ENCODE data around the gene ATG16L2. TPM values are rescaled to one million over a fixed set of nuclear protein-coding genes. Genes with fewer than 3 reads are reported as not detected.

The ATG16L2 gene
- total RNA-seq, 1 donor from 2014 or later: 51.0 TPM

GRCh38 chr11:72793425-72794367 lies 20.5 kb upstream of the ATG16L2 start, which contains the start of gene STARD10:
Gene STARD10, minus strand, starts transcription at chr11:72794047. Its CDS starts 12,866 bp downstream, at chr11:72781181.
- peak within 1 kb of the TSS; percentile 91 for H3K27ac Mint-ChIP-seq (ENCODE audit: unreplicated experiment)

GRCh38 chr11:72798361-72798760 lies 15.8 kb upstream of the ATG16L2 start:
- Mint-ChIP-seq H3K9me3 (ENCODE audit: unreplicated experiment) (no peaks in the 10 kb centered on the region), H3K27me3 (ENCODE audit: unreplicated experiment) (peaks cover 9% of the 10 kb centered on the region), H3K4me3 (ENCODE audit: unreplicated experiment) (no peak overlapping the region), H3K4me1 (ENCODE audit: unreplicated experiment) (peaks cover 17% of the 10 kb centered on the region), H3K27ac (ENCODE audit: unreplicated experiment) (no peak overlapping the region), H3K36me3 (ENCODE audit: low read depth, unreplicated experiment) (no peaks in the 10 kb centered on the region)
- no peak for DNase-seq (ENCODE audit: low spot score)
- no peak for TF ChIP-seq CTCF (IDR thresholded peaks at IDR 0.05; ENCODE audit: unreplicated experiment)

More at GRCh38 chr11:72793425-72794367, 20.5 kb upstream of the ATG16L2 start, which contains the start of gene STARD10:
- peaks cover 14% of the 10 kb centered on the region for H3K27me3 Mint-ChIP-seq (ENCODE audit: unreplicated experiment)
- peak; percentile 95 for DNase-seq (ENCODE audit: low spot score)
- peaks cover 15% of the 10 kb centered on the region for H3K4me1 Mint-ChIP-seq (ENCODE audit: unreplicated experiment)
- H3K9me3 Mint-ChIP-seq (ENCODE audit: unreplicated experiment): no peaks in the 10 kb centered on the region
- no peaks in the 10 kb centered on the region for H3K36me3 Mint-ChIP-seq (ENCODE audit: low read depth, unreplicated experiment)
- peak within 1 kb of the TSS; percentile 98 for H3K4me3 Mint-ChIP-seq (ENCODE audit: unreplicated experiment)
- TF ChIP-seq CTCF (IDR thresholded peaks at IDR 0.05; ENCODE audit: unreplicated experiment): peak; percentile 99

- Mint-ChIP-seq H3K27ac (ENCODE audit: unreplicated experiment) (no peak overlapping the region), H3K27me3 (ENCODE audit: unreplicated experiment) (peaks cover 3% of the 10 kb centered on the region), H3K9me3 (ENCODE audit: unreplicated experiment) (no peaks in the 10 kb centered on the region), H3K4me1 (ENCODE audit: unreplicated experiment) (peaks cover 14% of the 10 kb centered on the region), H3K4me3 (ENCODE audit: unreplicated experiment) (no peak overlapping the region), H3K36me3 (ENCODE audit: low read depth, unreplicated experiment) (no peaks in the 10 kb centered on the region)
- no peak for DNase-seq (ENCODE audit: low spot score)
- TF ChIP-seq CTCF (IDR thresholded peaks at IDR 0.05; ENCODE audit: unreplicated experiment): no peak
Measured at GRCh38 chr11:72799441-72799840, 14.8 kb upstream of the ATG16L2 start.

- Mint-ChIP-seq H3K4me3 (ENCODE audit: unreplicated experiment) (no peak overlapping the region), H3K9me3 (ENCODE audit: unreplicated experiment) (no peaks in the 10 kb centered on the region)
Measured at GRCh38 chr11:72802822-72803221, 11.4 kb upstream of the ATG16L2 start.

More at GRCh38 chr11:72802822-72803221, 11.4 kb upstream of the ATG16L2 start:
- H3K27ac Mint-ChIP-seq (ENCODE audit: unreplicated experiment): no peak overlapping the region
- no peaks in the 10 kb centered on the region for H3K36me3 Mint-ChIP-seq (ENCODE audit: low read depth, unreplicated experiment)
- H3K27me3 Mint-ChIP-seq (ENCODE audit: unreplicated experiment): peaks cover 1% of the 10 kb centered on the region
- no peak for DNase-seq (ENCODE audit: low spot score)
- TF ChIP-seq CTCF (IDR thresholded peaks at IDR 0.05; ENCODE audit: unreplicated experiment): no peak
- peaks cover 8% of the 10 kb centered on the region for H3K4me1 Mint-ChIP-seq (ENCODE audit: unreplicated experiment)

Data from endothelial cell (in vitro differentiated cells).